ENCODE measurements around the gene UNC5CL. TPM values are rescaled to one million over a fixed set of nuclear protein-coding genes. Genes with fewer than 3 reads are reported as not detected.

Gene UNC5CL
- total RNA-seq, 2 experiments from 2014 or later, result 0.49 to 0.85 TPM

DNA sequence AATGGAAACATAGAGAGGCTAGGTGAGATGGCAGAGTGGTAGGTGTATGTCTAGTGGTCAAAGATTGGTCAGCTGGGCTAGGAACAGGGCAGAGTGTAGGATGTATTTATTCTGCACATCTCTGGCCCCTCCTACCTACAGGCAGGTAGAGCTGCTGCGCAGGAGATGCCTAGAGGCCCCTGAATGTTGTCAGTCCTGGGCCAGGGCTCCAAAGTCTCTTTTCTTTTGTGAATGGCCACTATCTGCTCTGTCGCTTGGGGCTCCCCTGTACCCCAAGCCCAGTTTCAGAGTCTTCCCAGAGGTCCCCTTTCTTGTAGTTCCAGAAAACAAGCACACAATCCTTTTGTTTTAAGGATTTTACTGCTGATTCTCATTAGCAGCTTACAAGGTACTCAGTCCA is 8.3 kb upstream of the UNC5CL start:
- Histone ChIP-seq H3K4me2 (ENCODE audit: low read length) (no peak overlapping the region), H2AFZ (ENCODE audit: low read length) (no peak overlapping the region), H3K79me2 (ENCODE audit: insufficient read depth, low read depth, low read length) (no peaks in the 10 kb centered on the region), H3K9me2 (ENCODE audit: insufficient read depth, low read length) (no peaks in the 10 kb centered on the region), H4K20me1 (ENCODE audit: insufficient read depth, low read length) (no peaks in the 10 kb centered on the region), H3K4me3 (ENCODE audit: low read depth, low read length, poor library complexity, severe bottlenecking) (no peak overlapping the region), H3K27ac (ENCODE audit: low read depth, low read length, poor library complexity, severe bottlenecking) (no peak overlapping the region), H3K9me3 (ENCODE audit: low read length) (no peaks in the 10 kb centered on the region), H3K36me3 (ENCODE audit: insufficient read depth, low read length) (no peaks in the 10 kb centered on the region), H3K4me1 (ENCODE audit: insufficient read depth, low read length, poor library complexity, severe bottlenecking) (peaks cover 11% of the 10 kb centered on the region)
- POLR2A ChIA-PET, result interaction anchor here (1.6 kb wide), 1 partner anchor 8 kb away, joined by 5 read pairs; no protein-coding TSS in a partner anchor
- no TSS peak for BruUV-seq (replicated peaks)
- TF ChIP-seq EZH2phosphoT487 (IDR thresholded peaks at IDR 0.05; ENCODE audit: borderline replicate concordance, low read depth, low read length) (no peak), CTCF (conservative IDR thresholded peaks at IDR 0.05; ENCODE audit: low read length) (no peak)
- intact Hi-C loops (cut with micrococcal nuclease; ENCODE audit: unreplicated experiment), result no loop called here
- no peak for DNase-seq (ENCODE audit: low spot score)
- CTCF ChIA-PET (ENCODE audit: unreplicated experiment), result no interaction called here

DNA sequence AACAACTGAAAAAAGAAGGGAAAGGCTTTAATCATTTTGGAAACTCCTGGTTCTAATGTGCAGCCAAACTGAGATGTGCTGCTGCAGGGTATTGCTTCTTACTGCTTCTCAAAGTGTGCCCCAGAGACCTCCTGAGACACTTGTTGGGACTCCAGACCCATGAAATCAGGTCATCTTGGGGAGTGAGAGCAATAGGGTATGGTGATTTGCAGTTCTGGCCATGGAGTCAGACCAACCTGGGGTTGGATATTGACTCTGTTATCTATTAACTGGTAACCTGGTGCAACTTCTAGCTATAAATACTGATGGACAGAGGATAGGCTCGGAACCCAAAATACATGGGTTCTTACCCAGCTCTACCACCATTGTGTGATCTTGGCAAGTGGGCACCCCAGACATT is 7.1 kb upstream of the UNC5CL start:
- Histone ChIP-seq H4K20me1 (ENCODE audit: insufficient read depth, low read length) (no peaks in the 10 kb centered on the region), H3K27ac (ENCODE audit: low read depth, low read length, poor library complexity, severe bottlenecking) (no peak overlapping the region), H2AFZ (ENCODE audit: low read length) (no peak overlapping the region), H3K4me3 (ENCODE audit: low read depth, low read length, poor library complexity, severe bottlenecking) (no peak overlapping the region), H3K36me3 (ENCODE audit: insufficient read depth, low read length) (no peaks in the 10 kb centered on the region), H3K9me2 (ENCODE audit: insufficient read depth, low read length) (no peaks in the 10 kb centered on the region), H3K4me2 (ENCODE audit: low read length) (no peak overlapping the region), H3K79me2 (ENCODE audit: insufficient read depth, low read depth, low read length) (no peaks in the 10 kb centered on the region), H3K9me3 (ENCODE audit: low read length) (no peaks in the 10 kb centered on the region), H3K4me1 (ENCODE audit: insufficient read depth, low read length, poor library complexity, severe bottlenecking) (no peaks in the 10 kb centered on the region)
- intact Hi-C loops (cut with micrococcal nuclease; ENCODE audit: unreplicated experiment), result no loop called here
- ChIA-PET POLR2A (interaction anchor here (0.6 to 1.6 kb wide), 4 partner anchors 9 to 666 kb away, joined by 3 to 5 read pairs (median 4); no protein-coding TSS in a partner anchor), CTCF (ENCODE audit: unreplicated experiment) (no interaction called here)
- TF ChIP-seq CTCF (conservative IDR thresholded peaks at IDR 0.05; ENCODE audit: low read length) (no peak), EZH2phosphoT487 (IDR thresholded peaks at IDR 0.05; ENCODE audit: borderline replicate concordance, low read depth, low read length) (no peak)
- BruUV-seq (replicated peaks), result no TSS peak
- DNase-seq (ENCODE audit: low spot score), result no peak

- Histone ChIP-seq H3K27ac (ENCODE audit: low read depth, low read length, poor library complexity, severe bottlenecking) (no peak overlapping the region), H2AFZ (ENCODE audit: low read length) (no peak overlapping the region), H3K36me3 (ENCODE audit: insufficient read depth, low read length) (no peaks in the 10 kb centered on the region), H3K4me1 (ENCODE audit: insufficient read depth, low read length, poor library complexity, severe bottlenecking) (no peaks in the 10 kb centered on the region), H3K79me2 (ENCODE audit: insufficient read depth, low read depth, low read length) (no peaks in the 10 kb centered on the region), H3K9me2 (ENCODE audit: insufficient read depth, low read length) (no peaks in the 10 kb centered on the region), H3K4me3 (ENCODE audit: low read depth, low read length, poor library complexity, severe bottlenecking) (no peak overlapping the region), H3K4me2 (ENCODE audit: low read length) (no peak overlapping the region), H3K9me3 (ENCODE audit: low read length) (no peaks in the 10 kb centered on the region), H4K20me1 (ENCODE audit: insufficient read depth, low read length) (no peaks in the 10 kb centered on the region)
- DNase-seq (ENCODE audit: low spot score), result no peak
- ChIA-PET POLR2A (interaction anchor here (0.6 to 1.6 kb wide), 2 partner anchors 10 to 16 kb away, joined by 4 to 5 read pairs; no protein-coding TSS in a partner anchor), CTCF (ENCODE audit: unreplicated experiment) (no interaction called here)
- intact Hi-C loops (cut with micrococcal nuclease; ENCODE audit: unreplicated experiment), result no loop called here
- TF ChIP-seq CTCF (conservative IDR thresholded peaks at IDR 0.05; ENCODE audit: low read length), result no peak
- TF ChIP-seq EZH2phosphoT487 (IDR thresholded peaks at IDR 0.05; ENCODE audit: borderline replicate concordance, low read depth, low read length), result no peak
- BruUV-seq (replicated peaks), result no TSS peak
Measured at GRCh38 chr6:41045664-41046063, 6.6 kb upstream of the UNC5CL start.

Data from OCI-LY7 (cell line).